Esophagus squamous epithelium (tissue), 5 donors: ENCODE data around the gene KLF18. TPM values are rescaled to one million over a fixed set of nuclear protein-coding genes. Genes with fewer than 3 reads are reported as not detected.

Experiments
- DNase-seq: peaks from one replicate; lab custom pipeline; 2025; lab: John Stamatoyannopoulos, UW
- H3K27ac ChIP-seq, 4 donors: fragments of 200-600 bp; sonication (generic); one replicate each; pipeline ENCODE4 v1.5.1; 2016 to 2019; ENCODE audit warnings: mild to moderate bottlenecking in 1 of 4
- H3K27me3 ChIP-seq, 4 donors: fragments of 200-600 bp; sonication (generic); 1 replicate in 3 of 4; 2 replicates in 1 of 4; pipeline versions ENCODE4 v1.5.1 to v1.6.0; 2017 to 2021; ENCODE audit warnings: antibody characterized with exemption in 1 of 4
- H3K36me3 ChIP-seq, 3 donors: fragments of 200-600 bp; sonication (generic); one replicate each; pipeline ENCODE4 v1.5.1; 2016 to 2019
- H3K4me1 ChIP-seq, 3 donors: fragments of 200-600 bp; sonication (generic); one replicate each; pipeline ENCODE4 v1.5.1; 2017 to 2019
- H3K4me3 ChIP-seq, 4 donors: fragments of 200-600 bp; sonication (generic); 1 replicate in 3 of 4; 2 replicates in 1 of 4; pipeline ENCODE4 v1.5.1; 2016 to 2019; ENCODE audit warnings: mild to moderate bottlenecking in 2 of 4, moderate library complexity in 1 of 4
- H3K9me3 ChIP-seq, 3 donors: fragments of 200-600 bp; sonication (generic); one replicate each; pipeline ENCODE4 v1.5.1; 2016 to 2019
- CTCF ChIP-seq, 6 experiments: fragments of 450-650 bp in 4 of 6; fragments of 200-600 bp in 2 of 6; sonication (generic) in 2 of 6; IDR thresholded peaks; one replicate each; pipeline ENCODE4 v1.5.1; 2016 to 2019; ENCODE audit warnings: antibody characterized with exemption in 6 of 6, mild to moderate bottlenecking in 4 of 6, moderate library complexity in 4 of 6
- POLR2A ChIP-seq, 4 donors: fragments of 450-650 bp; IDR thresholded peaks; one replicate each; pipeline ENCODE4 v1.6.1; 2017; ENCODE audit warnings: antibody characterized with exemption in 4 of 4, mild to moderate bottlenecking in 4 of 4, moderate library complexity in 3 of 4
- WGBS, 2 donors: methylation state at CpG; one replicate each; pipeline ENCODE4 v1.1.5; 2018; 5-methylcytosine and 5-hydroxymethylcytosine counted together
- intact Hi-C: fragments of 100-400 bp; cut with DNase I; formaldehyde crosslinking; loops from one replicate; pipeline ENCODE4 v1.15.0; 2022
- total RNA-seq, 4 donors: library from RNA; depleted of rRNA; stranded (reverse); fragments of >200 nt; gene quantifications; one replicate each; pipeline ENCODE4 v1.1.0, GENCODE V29; 2016
- donor health status: DM: yes; HTN: yes; CAD: no.

KLF18 gene
- total RNA-seq, 4 donors from 2014 or later, result not detected

DNA sequence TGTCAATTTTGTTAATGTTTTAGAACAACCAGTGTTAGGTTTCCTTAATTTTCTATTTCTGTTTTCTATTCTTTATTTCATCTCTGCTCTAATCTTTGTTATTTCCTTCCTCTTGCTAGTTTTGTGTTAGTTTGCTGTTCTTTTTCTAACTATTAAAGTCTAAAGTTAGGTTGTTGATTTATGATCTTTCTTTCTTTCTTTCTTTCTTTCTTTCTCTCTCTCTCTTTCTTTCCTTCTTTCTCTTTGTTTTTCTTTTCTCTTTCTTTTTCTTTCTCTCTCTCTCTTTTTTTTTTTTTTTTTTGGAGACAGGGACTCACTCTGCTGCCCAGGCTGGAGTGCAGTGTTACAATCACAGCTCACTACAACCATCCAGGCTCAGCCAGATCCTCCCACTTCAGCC is 17.4 kb upstream of the KLF18 start:
- peaks cover 0 to 2% (median 0%) of the 10 kb centered on the region in 3 donors for H3K4me1 ChIP-seq
- TF ChIP-seq CTCF (IDR thresholded peaks at IDR 0.05) (no peak), POLR2A (IDR thresholded peaks at IDR 0.05) (no peak)
- DNase-seq, result no peak
- intact Hi-C loops, result no loop called here
- H3K4me3 ChIP-seq, result no peak overlapping the region
- H3K27ac ChIP-seq, result no peak overlapping the region
- no peaks in the 10 kb centered on the region for H3K9me3 ChIP-seq
- peaks cover 0 to 3% (median 0%) of the 10 kb centered on the region in 4 donors for H3K27me3 ChIP-seq
- no peaks in the 10 kb centered on the region for H3K36me3 ChIP-seq

- H3K4me3 ChIP-seq, result no peak overlapping the region
- no peak for DNase-seq
- H3K27me3 ChIP-seq, result peaks cover 0 to 9% (median 0%) of the 10 kb centered on the region in 4 donors
- H3K9me3 ChIP-seq, result no peaks in the 10 kb centered on the region
- peaks cover 0 to 3% (median 0%) of the 10 kb centered on the region in 3 donors for H3K4me1 ChIP-seq
- H3K27ac ChIP-seq, result no peak overlapping the region
- intact Hi-C loops, result no loop called here
- TF ChIP-seq CTCF (IDR thresholded peaks at IDR 0.05) (no peak), POLR2A (IDR thresholded peaks at IDR 0.05) (no peak)
- 77 to 94% methylated on average over 1 of the region's 1 CpG for WGBS, 2 donors
- no peaks in the 10 kb centered on the region for H3K36me3 ChIP-seq
These were observed 16.5 kb upstream of the KLF18 start for GRCh38 chr1:44157903-44158302.

DNA sequence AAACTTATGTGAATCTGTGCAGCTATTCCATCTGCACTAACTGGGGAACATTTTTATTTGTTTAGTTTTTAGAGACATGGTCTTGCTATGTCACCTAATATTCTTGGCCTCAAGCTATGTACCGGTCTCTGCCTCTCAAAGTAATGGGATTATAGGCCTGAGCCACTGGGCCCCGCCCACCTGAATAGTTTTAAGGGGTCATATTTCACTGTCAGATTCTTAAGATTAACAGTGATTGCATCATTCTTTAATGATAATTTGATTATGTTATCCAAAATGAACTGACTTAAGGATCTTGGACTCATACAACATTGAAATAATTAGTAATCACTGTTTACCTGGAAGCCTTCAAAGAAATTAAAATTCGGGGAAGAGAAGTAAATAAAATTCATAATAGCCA is 12.6 kb upstream of the KLF18 start:
- no peak overlapping the region for H3K27ac ChIP-seq
- H3K36me3 ChIP-seq, result no peaks in the 10 kb centered on the region
- WGBS, 2 donors, result 63 to 64% methylated on average over 3 of the region's 3 CpGs
- TF ChIP-seq CTCF (IDR thresholded peaks at IDR 0.05) (no peak), POLR2A (IDR thresholded peaks at IDR 0.05) (no peak)
- peaks cover 0 to 39% (median 0%) of the 10 kb centered on the region in 4 donors for H3K27me3 ChIP-seq
- H3K9me3 ChIP-seq, result no peaks in the 10 kb centered on the region
- no peak overlapping the region for H3K4me3 ChIP-seq
- DNase-seq, result no peak
- intact Hi-C loops, result no loop called here
- H3K4me1 ChIP-seq, result peaks cover 0 to 3% (median 0%) of the 10 kb centered on the region in 3 donors

- H3K36me3 ChIP-seq, result no peaks in the 10 kb centered on the region
- no peak for DNase-seq
- H3K27me3 ChIP-seq, result peaks cover 0 to 39% (median 0%) of the 10 kb centered on the region in 4 donors
- no peak overlapping the region for H3K4me3 ChIP-seq
- TF ChIP-seq POLR2A (IDR thresholded peaks at IDR 0.05), result no peak
- TF ChIP-seq CTCF (IDR thresholded peaks at IDR 0.05), result no peak
- H3K4me1 ChIP-seq, result peaks cover 0 to 3% (median 0%) of the 10 kb centered on the region in 3 donors
- 69 to 88% methylated on average over 1 of the region's 1 CpG for WGBS, 2 donors
- H3K9me3 ChIP-seq, result no peaks in the 10 kb centered on the region
- intact Hi-C loops, result no loop called here
- no peak overlapping the region for H3K27ac ChIP-seq
These were observed 11.3 kb upstream of the KLF18 start for GRCh38 chr1:44152692-44153091.

DNA sequence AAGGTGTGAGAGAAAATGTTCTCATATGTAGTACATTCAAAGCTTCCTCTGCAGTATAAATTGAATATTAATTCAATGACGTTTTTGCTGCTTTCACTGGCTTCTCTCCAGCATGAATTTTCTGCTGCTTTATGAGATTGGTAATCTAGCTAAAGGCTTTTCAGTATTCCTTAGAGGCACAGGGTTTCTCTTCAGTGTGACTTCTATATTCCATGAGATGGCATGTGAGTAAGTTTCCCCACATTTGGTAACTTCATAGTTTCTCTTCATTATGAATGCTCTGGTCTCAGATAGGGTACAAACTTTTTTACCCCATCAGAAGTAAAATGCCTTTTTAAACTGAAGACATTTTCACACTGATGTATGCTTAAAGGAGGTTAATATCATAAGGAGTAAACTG is 10.4 kb upstream of the KLF18 start:
- WGBS, 2 donors, result 6 to 7% methylated on average over 1 of the region's 1 CpG

More for the DNA sequence above, 10.4 kb upstream of the KLF18 start:
- no peak for DNase-seq
- intact Hi-C loops, result no loop called here
- Histone ChIP-seq H3K27me3 (peaks cover 0 to 39% (median 0%) of the 10 kb centered on the region in 4 donors), H3K9me3 (no peaks in the 10 kb centered on the region), H3K36me3 (no peaks in the 10 kb centered on the region), H3K4me1 (peaks cover 0 to 3% (median 0%) of the 10 kb centered on the region in 3 donors), H3K4me3 (no peak overlapping the region), H3K27ac (no peak overlapping the region)
- TF ChIP-seq POLR2A (IDR thresholded peaks at IDR 0.05) (no peak), CTCF (IDR thresholded peaks at IDR 0.05) (no peak)
